Activated T-helper 17 cell treated with anti-CD3 and anti-CD28 coated beads, Interleukin-2, amount 50 U/mL, for 72 hours (primary cell): ENCODE data around the gene CCDC27. TPM values are rescaled to one million over a fixed set of nuclear protein-coding genes. Genes with fewer than 3 reads are reported as not detected.

ENCODE experiments used
- ATAC-seq: fragments of 150-1000 bp; cut with Tn5 transposase; replicated peaks from 2 replicates; pipeline ENCODE4 v1.10.0; 2021; ENCODE audit warnings: mild to moderate bottlenecking, moderate library complexity
- H3K27ac Mint-ChIP-seq: one replicate; pipeline ENCODE4 v1.8.0; 2022; ENCODE audit warnings: mixed read lengths
- H3K27me3 Mint-ChIP-seq: one replicate; pipeline ENCODE4 v1.8.0; 2022; ENCODE audit warnings: mixed read lengths
- H3K36me3 Mint-ChIP-seq: one replicate; pipeline ENCODE4 v1.8.0; 2022; ENCODE audit warnings: low read depth, mild to moderate bottlenecking, mixed read lengths
- H3K4me1 Mint-ChIP-seq: one replicate; pipeline ENCODE4 v1.8.0; 2022; ENCODE audit warnings: mixed read lengths
- H3K4me3 Mint-ChIP-seq: one replicate; pipeline ENCODE4 v1.8.0; 2022; ENCODE audit warnings: mild to moderate bottlenecking, mixed read lengths
- H3K9me3 Mint-ChIP-seq: one replicate; pipeline ENCODE4 v1.8.0; 2022; ENCODE audit warnings: mixed read lengths
- total RNA-seq, 2 donors: library from RNA; stranded (reverse); gene quantifications; one replicate each; pipeline ENCODE4 v1.2.3, GENCODE V29; 2022

Gene CCDC27
- total RNA-seq, 2 donors from 2014 or later: not detected

DNA sequence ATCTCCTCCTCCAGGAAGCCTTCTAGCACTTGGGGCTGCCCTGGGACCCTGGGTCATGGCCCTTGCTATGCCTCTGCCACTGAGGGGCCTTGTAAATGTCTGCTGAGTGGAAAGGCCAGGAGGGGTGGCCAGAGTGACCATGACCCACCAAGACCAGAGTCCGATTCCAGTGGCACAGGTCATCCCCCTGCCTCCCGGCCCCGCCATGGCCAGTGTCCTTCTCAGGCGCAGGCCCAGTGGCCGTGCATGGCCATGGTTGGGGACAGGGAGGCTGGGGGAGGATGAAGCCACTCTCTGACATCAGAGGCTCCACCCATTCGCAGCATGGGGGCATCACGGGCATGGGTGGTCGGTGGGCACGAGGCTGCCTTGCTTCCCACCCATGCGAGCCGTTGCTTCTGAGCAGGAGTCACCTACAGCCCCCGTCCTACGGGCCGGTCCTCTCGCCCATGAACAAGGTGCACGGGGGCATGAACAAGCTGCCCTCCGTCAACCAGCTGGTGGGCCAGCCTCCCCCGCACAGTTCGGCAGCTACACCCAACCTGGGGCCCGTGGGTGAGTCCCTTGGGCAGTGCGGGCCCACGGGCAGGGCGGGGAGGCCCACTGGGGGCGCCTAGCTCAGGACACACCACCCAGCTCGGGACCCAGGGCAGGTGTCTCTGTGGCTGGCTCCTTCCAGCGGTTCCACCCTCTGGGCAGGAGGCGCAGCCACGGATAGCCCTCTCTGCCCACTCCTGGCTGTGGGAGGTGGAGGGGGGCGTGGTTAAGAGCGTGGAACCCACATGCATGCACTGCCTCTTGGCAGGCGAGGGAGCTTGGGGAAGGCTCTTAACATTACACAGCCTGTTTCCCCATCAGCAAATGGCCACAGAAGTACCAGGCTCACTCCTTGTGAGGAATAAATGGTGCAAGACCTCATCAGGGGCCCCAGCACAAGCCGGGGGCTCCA lies 22.4 kb upstream of the CCDC27 start:
- Mint-ChIP-seq H3K4me3 (no peak overlapping the region), H3K9me3 (no peaks in the 10 kb centered on the region), H3K27me3 (peaks cover 13% of the 10 kb centered on the region), H3K27ac (no peak overlapping the region), H3K4me1 (no peaks in the 10 kb centered on the region), H3K36me3 (no peaks in the 10 kb centered on the region)
- no peak for ATAC-seq

DNA sequence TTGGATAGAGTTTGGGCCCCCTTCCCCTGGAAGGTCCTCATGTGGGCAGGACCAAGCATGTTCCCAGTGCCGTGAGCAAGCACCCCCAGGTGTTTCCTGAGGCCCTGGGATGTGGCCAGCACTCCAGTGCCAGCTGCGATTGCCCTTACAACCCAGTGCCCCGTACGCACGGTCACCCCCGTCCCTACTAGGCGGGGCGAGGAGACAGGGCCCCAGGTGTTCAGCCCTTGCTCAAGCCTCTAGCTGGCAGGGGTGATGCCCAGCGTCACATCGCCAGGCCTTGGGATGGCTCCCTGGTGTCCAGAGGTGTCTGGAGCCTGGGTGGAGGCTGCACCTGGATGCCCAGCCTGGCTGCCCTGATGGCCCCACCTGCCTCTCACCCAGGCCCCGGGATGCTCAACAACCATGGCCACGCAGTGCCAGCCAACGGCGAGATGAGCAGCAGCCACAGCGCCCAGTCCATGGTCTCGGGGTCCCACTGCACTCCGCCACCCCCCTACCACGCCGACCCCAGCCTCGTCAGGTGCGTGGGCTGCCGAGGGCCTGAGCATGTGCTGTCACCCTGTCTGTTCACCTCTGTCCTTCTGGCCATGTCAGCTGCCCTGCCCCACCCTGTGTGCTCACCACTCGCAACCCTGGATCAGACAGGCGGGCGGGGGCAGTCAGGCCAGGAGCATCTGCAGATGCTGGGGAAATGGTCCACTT lies 21.6 kb upstream of the CCDC27 start:
- H3K27me3 Mint-ChIP-seq: peaks cover 13% of the 10 kb centered on the region
- H3K4me1 Mint-ChIP-seq: no peaks in the 10 kb centered on the region
- ATAC-seq: no peak
- no peak overlapping the region for H3K4me3 Mint-ChIP-seq
- H3K27ac Mint-ChIP-seq: no peak overlapping the region
- peaks cover under 1% of the 10 kb centered on the region for H3K36me3 Mint-ChIP-seq
- no peaks in the 10 kb centered on the region for H3K9me3 Mint-ChIP-seq

DNA sequence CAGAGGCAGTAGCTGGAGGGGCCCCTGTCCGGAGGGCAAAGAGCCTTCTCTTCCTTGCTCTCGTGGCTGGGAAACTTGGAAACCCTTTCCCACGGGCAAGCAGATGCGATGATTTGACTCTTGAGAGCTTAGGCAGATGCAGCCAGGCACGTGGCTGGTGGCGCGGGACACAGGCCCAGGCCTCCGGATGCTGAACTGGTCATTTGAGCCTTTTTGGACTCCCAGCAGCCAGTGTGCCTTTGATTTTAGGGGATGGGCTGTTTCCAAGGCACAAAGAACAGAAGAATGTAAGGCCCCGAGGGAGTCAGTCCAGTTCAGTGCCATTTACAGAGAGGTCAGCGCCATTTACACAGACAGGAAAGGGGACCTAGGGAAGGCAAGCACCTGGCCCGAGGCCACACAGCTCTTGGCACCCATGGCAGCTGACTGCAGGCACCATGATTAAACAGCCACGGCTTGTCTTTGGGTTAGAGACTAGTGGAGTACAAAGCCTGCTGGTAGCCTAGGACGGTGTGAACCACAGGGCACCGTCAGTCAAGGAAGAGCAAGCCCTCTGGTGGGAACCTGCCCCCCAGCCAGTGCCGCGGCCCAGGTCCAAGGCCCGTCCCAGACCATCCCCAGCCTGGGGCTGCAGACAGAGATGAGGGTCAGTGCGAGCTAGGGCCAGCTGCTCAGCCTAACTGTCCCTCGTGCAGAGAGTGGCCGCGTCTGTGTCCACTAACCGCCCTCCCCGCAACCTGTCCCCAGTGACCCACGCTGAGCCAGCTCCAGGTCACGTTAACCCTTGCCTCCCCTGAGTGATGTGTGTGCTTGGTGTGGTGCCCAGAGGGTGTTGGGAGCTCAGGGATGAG lies 20.4 kb upstream of the CCDC27 start:
- Mint-ChIP-seq H3K4me1 (no peaks in the 10 kb centered on the region), H3K4me3 (no peak overlapping the region), H3K36me3 (peaks cover 8% of the 10 kb centered on the region), H3K9me3 (no peaks in the 10 kb centered on the region), H3K27me3 (peaks cover 6% of the 10 kb centered on the region), H3K27ac (no peak overlapping the region)
- no peak for ATAC-seq

DNA sequence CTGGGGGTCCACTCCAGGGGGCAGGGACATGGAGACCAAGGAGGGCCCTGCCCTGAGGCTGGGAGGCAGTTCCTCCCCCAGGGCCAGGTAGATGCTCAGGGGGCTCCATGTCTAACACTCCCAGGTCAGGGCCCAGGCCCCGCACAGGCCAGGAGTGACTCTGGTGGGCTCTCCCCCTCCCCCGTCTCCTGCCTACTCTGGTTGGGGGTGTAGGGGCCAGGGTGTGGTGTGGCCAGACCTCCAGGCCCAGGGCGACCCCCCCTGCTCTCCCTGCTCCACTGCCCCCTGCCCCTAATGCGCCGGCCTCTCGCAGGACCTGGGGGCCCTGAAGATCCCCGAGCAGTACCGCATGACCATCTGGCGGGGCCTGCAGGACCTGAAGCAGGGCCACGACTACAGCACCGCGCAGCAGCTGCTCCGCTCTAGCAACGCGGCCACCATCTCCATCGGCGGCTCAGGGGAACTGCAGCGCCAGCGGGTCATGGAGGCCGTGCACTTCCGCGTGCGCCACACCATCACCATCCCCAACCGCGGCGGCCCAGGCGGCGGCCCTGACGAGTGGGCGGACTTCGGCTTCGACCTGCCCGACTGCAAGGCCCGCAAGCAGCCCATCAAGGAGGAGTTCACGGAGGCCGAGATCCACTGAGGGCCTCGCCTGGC lies 19.7 kb upstream of the CCDC27 start:
- no peak overlapping the region for H3K4me3 Mint-ChIP-seq
- H3K36me3 Mint-ChIP-seq: peaks cover 15% of the 10 kb centered on the region
- no peaks in the 10 kb centered on the region for H3K9me3 Mint-ChIP-seq
- no peaks in the 10 kb centered on the region for H3K4me1 Mint-ChIP-seq
- peaks cover 4% of the 10 kb centered on the region for H3K27me3 Mint-ChIP-seq
- ATAC-seq: no peak
- no peak overlapping the region for H3K27ac Mint-ChIP-seq

DNA sequence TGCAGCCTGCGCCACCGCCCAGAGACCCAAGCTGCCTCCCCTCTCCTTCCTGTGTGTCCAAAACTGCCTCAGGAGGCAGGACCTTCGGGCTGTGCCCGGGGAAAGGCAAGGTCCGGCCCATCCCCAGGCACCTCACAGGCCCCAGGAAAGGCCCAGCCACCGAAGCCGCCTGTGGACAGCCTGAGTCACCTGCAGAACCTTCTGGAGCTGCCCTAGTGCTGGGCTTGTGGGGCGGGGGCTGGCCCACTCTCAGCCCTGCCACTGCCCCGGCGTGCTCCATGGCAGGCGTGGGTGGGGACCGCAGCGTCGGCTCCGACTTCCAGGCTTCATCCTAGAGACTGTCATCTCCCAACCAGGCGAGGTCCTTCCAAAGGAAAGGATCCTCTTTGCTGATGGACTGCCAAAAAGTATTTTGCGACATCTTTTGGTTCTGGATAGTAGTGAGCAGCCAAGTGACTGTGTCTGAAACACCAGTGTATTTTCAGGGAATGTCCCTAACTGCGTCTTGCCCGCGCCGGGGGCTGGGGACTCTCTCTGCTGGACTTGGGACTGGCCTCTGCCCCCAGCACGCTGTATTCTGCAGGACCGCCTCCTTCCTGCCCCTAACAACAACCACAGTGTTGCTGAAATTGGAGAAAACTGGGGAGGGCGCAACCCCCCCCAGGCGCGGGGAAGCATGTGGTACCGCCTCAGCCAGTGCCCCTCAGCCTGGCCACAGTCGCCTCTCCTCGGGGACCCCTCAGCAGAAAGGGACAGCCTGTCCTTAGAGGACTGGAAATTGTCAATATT lies 19.0 kb upstream of the CCDC27 start:
- Mint-ChIP-seq H3K27me3 (peaks cover 4% of the 10 kb centered on the region), H3K4me3 (no peak overlapping the region), H3K36me3 (peaks cover 16% of the 10 kb centered on the region), H3K9me3 (no peaks in the 10 kb centered on the region), H3K27ac (no peak overlapping the region), H3K4me1 (no peaks in the 10 kb centered on the region)
- no peak for ATAC-seq

DNA sequence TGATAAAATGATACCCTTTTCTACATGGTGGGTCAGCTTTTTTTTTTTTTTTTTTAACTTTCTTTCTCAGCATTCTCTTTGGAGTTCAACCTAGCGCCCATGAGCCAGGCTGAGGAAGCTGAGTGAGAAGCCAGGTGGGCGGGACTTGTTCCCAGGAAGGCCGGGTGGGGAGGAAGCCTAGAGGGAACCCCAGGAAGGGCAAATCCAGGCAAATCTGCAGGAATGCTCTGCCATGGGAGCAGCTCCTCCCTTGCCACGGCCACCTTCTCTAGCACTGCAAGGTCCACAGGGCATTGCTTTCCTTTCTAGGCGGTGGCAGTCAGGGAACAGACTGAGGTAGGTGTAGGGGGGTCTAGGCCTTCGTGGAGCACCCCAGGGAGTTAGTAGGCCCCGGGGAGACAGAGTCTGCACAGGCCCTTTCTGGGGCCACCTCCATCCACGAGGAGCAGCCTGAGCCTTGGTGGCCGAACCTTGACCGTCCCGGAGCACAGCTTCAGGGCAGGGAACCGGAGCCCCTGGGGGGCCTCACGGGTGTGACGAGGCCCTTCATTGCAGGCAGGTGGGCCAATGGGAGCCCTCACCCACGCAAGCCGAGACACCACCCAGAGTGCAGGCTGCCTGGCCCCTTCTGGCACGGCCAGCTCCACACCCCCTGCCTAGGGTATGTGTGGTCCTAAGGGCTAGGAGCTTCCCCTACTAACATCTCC lies 18.2 kb upstream of the CCDC27 start:
- peaks cover 16% of the 10 kb centered on the region for H3K36me3 Mint-ChIP-seq
- no peak overlapping the region for H3K27ac Mint-ChIP-seq
- no peaks in the 10 kb centered on the region for H3K4me1 Mint-ChIP-seq
- H3K9me3 Mint-ChIP-seq: no peaks in the 10 kb centered on the region
- no peak for ATAC-seq
- H3K27me3 Mint-ChIP-seq: no peaks in the 10 kb centered on the region
- H3K4me3 Mint-ChIP-seq: no peak overlapping the region

DNA sequence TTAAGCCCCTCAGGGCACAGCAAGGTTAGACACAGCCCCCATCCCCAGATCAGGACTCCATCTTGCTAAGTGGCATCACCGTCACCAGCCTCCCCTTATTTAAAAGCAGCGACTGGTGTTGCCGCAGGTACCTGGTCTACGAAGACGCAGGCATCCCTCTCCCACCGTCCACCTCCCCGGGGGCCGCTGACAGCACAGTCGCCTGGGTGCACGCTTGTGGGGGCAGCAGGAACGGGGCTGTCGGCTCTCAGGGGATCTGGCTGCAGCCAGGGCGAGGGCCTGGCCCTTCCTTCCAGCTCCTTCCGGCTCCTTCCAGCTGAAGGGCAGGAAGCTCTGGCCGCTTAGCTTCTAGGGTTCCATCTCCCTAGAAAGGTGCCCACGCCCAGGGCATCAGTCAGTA lies 17.6 kb upstream of the CCDC27 start:
- Mint-ChIP-seq H3K4me1 (no peaks in the 10 kb centered on the region), H3K4me3 (no peak overlapping the region), H3K27ac (no peak overlapping the region), H3K27me3 (no peaks in the 10 kb centered on the region), H3K36me3 (peaks cover 16% of the 10 kb centered on the region), H3K9me3 (no peaks in the 10 kb centered on the region)
- no peak for ATAC-seq

DNA sequence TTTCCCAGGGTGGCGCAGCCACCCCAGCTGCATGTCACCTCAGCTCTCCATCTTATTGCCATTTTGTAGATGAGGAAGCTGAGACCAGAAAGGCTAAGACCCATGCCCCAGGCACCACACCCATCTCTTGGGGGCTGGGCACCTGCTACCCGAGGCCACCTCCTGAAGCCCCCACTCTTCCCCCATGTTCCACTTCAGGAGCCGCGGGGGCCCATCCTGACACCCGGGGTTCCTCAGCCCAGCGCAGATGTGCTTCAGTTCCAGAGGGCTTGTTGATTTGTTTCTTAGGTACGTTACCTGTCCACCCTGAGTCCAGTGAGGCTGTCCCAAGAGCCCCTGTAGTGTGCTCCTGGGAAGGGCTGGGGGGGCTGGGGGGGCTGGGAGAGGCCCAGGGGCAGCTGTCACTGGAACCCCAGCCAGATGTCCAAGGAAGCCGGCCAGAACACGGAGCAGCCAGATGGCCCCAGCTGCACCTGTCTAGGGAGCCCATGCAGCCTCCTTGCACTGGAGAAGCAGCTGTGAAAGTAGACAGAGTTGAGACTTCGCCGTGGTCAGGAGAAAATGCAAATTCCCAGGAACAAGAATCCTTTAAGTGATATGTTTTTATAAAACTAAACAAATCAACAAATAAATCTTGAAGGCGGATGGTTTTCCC lies 17.1 kb upstream of the CCDC27 start:
- Mint-ChIP-seq H3K4me1 (no peaks in the 10 kb centered on the region), H3K9me3 (no peaks in the 10 kb centered on the region), H3K36me3 (peaks cover 16% of the 10 kb centered on the region), H3K27ac (no peak overlapping the region), H3K27me3 (no peaks in the 10 kb centered on the region), H3K4me3 (no peak overlapping the region)
- ATAC-seq: no peak

DNA sequence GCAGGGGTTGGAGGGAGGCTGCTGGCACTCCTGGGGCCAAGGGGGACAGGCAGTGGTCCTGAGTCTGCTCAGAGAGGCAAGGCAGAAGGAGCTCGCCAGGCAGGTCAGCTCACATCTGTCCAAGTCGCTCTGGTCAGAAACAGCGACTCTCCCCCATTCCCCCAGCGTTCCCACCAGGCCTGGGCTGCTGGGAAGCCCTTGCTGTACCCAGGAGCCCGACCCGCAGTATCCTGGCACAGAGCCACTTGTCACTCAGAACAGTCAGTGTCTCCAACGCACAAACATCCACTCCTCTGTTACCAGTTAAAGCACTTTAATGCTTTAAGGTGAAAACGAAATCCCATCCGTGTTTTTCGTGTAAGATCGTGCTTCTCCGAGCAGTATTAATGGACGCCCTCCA lies 16.6 kb upstream of the CCDC27 start:
- Mint-ChIP-seq H3K4me3 (no peak overlapping the region), H3K4me1 (no peaks in the 10 kb centered on the region), H3K36me3 (peaks cover 16% of the 10 kb centered on the region), H3K27me3 (no peaks in the 10 kb centered on the region), H3K9me3 (no peaks in the 10 kb centered on the region), H3K27ac (no peak overlapping the region)
- no peak for ATAC-seq

DNA sequence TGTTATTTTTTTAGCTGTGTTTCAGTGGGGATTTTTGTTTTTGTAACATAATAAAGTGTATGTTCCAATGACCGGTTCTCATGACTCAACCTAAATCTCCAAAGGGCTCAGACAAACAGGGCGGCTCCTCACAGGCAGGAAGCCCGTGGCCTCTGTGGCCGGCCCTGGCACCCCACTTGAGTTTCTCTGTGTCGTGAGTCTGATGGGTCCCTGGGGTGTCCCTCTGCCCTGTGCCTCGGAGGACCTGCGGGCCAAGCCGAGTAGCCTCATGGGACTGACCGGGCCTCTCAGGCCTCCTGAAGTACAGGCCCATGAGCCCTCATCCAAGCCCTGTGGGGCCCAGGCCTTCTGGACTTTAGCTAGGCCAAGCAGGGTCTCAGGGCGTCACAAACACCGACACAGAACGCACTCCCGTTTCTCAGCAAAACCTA lies 16.1 kb upstream of the CCDC27 start:
- Mint-ChIP-seq H3K27me3 (no peaks in the 10 kb centered on the region), H3K4me1 (no peaks in the 10 kb centered on the region), H3K9me3 (no peaks in the 10 kb centered on the region), H3K4me3 (no peak overlapping the region), H3K27ac (no peak overlapping the region), H3K36me3 (peaks cover 16% of the 10 kb centered on the region)
- no peak for ATAC-seq

DNA sequence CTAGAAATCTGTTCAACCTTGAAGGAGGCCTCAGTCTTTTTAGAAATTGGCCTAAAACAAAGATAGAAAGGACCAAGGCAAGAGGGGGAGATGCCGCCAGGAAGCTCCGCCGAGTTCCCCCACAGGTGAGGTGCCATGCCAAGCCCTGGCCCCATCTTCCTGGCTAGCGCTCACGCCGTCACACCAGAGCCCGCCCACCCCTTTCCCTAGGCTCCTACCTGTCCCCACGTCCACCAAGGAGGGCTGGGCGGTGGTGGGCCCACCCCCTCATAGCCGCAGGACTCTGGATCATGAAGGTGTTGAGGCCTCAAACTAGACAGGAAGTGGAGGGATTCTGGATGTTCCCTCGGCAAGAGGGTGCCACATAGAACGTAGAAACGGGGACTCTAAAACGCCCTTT lies 15.5 kb upstream of the CCDC27 start:
- peaks cover 20% of the 10 kb centered on the region for H3K36me3 Mint-ChIP-seq
- no peaks in the 10 kb centered on the region for H3K27me3 Mint-ChIP-seq
- no peaks in the 10 kb centered on the region for H3K4me1 Mint-ChIP-seq
- ATAC-seq: no peak
- H3K9me3 Mint-ChIP-seq: no peaks in the 10 kb centered on the region
- H3K4me3 Mint-ChIP-seq: no peak overlapping the region
- H3K27ac Mint-ChIP-seq: no peak overlapping the region

DNA sequence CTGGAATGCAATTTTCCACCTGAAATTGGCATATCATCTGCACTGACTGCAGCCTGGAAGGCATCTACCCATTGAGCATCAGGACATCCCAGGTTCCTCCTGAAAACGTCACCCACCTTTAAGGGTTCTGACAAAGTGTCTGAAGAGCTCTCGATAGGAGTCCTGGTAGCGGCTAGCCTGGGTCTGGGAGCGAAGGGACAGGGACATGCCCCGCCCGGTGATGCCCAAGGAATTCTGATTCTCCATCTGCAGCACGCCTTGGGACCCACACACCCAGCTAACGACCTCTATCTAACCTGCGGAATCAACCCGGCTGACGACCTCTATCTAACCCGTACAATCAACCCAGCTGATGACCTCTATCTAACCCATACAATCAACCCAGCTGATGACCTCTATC lies 13.3 kb upstream of the CCDC27 start:
- Mint-ChIP-seq H3K27me3 (no peaks in the 10 kb centered on the region), H3K9me3 (no peaks in the 10 kb centered on the region), H3K27ac (no peak overlapping the region), H3K36me3 (peaks cover 21% of the 10 kb centered on the region), H3K4me3 (no peak overlapping the region), H3K4me1 (no peaks in the 10 kb centered on the region)
- no peak for ATAC-seq

DNA sequence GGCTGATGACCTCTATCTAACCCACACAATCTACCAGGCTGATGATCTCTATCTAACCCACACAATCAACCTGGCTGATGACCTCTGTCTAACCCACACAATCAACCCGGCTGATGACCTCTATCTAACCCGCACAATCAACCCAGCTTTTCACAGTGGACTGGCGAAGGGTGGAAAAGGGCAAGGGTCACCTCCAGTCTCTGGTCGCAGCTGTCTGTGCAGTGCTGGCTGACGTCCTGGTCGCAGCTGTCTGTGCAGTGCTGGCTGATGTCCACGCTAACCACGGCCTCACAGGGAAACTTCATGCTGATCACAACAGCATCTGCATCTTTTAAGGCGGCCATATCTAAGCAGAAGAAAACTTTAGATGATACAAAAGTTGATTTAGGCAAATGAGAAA lies 12.2 kb upstream of the CCDC27 start:
- Mint-ChIP-seq H3K9me3 (no peaks in the 10 kb centered on the region), H3K27ac (no peak overlapping the region), H3K27me3 (no peaks in the 10 kb centered on the region), H3K36me3 (peaks cover 21% of the 10 kb centered on the region), H3K4me1 (peaks cover 1% of the 10 kb centered on the region), H3K4me3 (no peak overlapping the region)
- ATAC-seq: no peak
